CD14-positive monocyte (primary cell): Measurements from ENCODE around the gene GRIP1. TPM values are rescaled to one million over a fixed set of nuclear protein-coding genes. Genes with fewer than 3 reads are reported as not detected.

Source experiments
- DNase-seq, 3 donors: peaks; one replicate each; pipeline ENCODE4 v3.0.0-alpha.2; 2011 to 2022
- H2AFZ ChIP-seq: 2 replicates; pipeline ENCODE4 v1.6.0; 2012; ENCODE audit warnings: mild to moderate bottlenecking, low read depth, low read length, inconsistent platforms; ENCODE audit not compliant: insufficient read depth, poor library complexity, severe bottlenecking
- H3K27ac ChIP-seq, 2 donors: 1 replicate in 1 of 2; 2 replicates in 1 of 2; pipeline ENCODE4 v1.5.1; 2012 to 2013; ENCODE audit warnings: low read length in 2 of 2, control low read depth in 1 of 2, inconsistent platforms in 1 of 2, low read depth in 1 of 2, mild to moderate bottlenecking in 1 of 2
- H3K27me3 ChIP-seq, 2 donors: one replicate each; pipeline versions ENCODE4 v1.6.0 to v1.6.1; 2011 to 2013; ENCODE audit warnings: low read length in 2 of 2; ENCODE audit not compliant: control insufficient read depth in 2 of 2, insufficient read depth in 2 of 2
- H3K36me3 ChIP-seq, 2 donors: replicated peaks in 1 of 2; 1 replicate in 1 of 2; 2 replicates in 1 of 2; pipeline versions ENCODE4 v1.5.1 to v1.6.1; 2012 to 2013; ENCODE audit warnings: low read length in 2 of 2, control low read depth in 1 of 2, inconsistent platforms in 1 of 2, mild to moderate bottlenecking in 1 of 2; ENCODE audit not compliant: insufficient read depth in 2 of 2, control insufficient read depth in 1 of 2
- H3K4me1 ChIP-seq, 2 donors: 1 replicate in 1 of 2; 2 replicates in 1 of 2; pipeline versions ENCODE4 v1.5.1 to v1.6.1; 2012 to 2013; ENCODE audit warnings: low read length in 2 of 2, control low read depth in 1 of 2, inconsistent platforms in 1 of 2, mild to moderate bottlenecking in 1 of 2, moderate library complexity in 1 of 2; ENCODE audit not compliant: insufficient read depth in 2 of 2, control insufficient read depth in 1 of 2
- H3K4me2 ChIP-seq: replicated peaks from 2 replicates; pipeline ENCODE3; 2012; ENCODE audit warnings: low read length, moderate library complexity, mild to moderate bottlenecking; ENCODE audit not compliant: poor library complexity, severe bottlenecking; ENCODE audit errors: extremely low read depth
- H3K4me3 ChIP-seq, 3 experiments: fragments of 200-600 bp in 1 of 3; sonication (generic) in 1 of 3; replicated peaks in 1 of 3; 1 replicate in 2 of 3; 2 replicates in 1 of 3; pipeline ENCODE4 v1.5.1; 2011 to 2013; ENCODE audit warnings: low read length in 3 of 3, mild to moderate bottlenecking in 3 of 3, control low read depth in 2 of 3, low read depth in 2 of 3, inconsistent platforms in 1 of 3, moderate library complexity in 1 of 3
- H3K79me2 ChIP-seq: 2 replicates; pipeline ENCODE4 v1.6.0; 2012; ENCODE audit warnings: mild to moderate bottlenecking, control low read depth, inconsistent platforms, low read length, moderate library complexity; ENCODE audit not compliant: insufficient read depth
- H3K9ac ChIP-seq: 2 replicates; pipeline ENCODE4 v1.6.0; 2017; ENCODE audit warnings: low read length, mild to moderate bottlenecking; ENCODE audit not compliant: insufficient read depth, poor library complexity, severe bottlenecking
- H3K9me3 ChIP-seq, 2 donors: replicated peaks in 1 of 2; 1 replicate in 1 of 2; 2 replicates in 1 of 2; pipeline versions ENCODE4 v1.5.1 to v1.6.1; 2012 to 2013; ENCODE audit warnings: low read length in 2 of 2, control low read depth in 1 of 2; ENCODE audit not compliant: control insufficient read depth in 1 of 2, insufficient read depth in 1 of 2
- H4K20me1 ChIP-seq: 2 replicates; pipeline ENCODE4 v1.6.0; 2012; ENCODE audit warnings: mild to moderate bottlenecking, low read length, control low read depth, moderate library complexity; ENCODE audit not compliant: insufficient read depth
- H3K27ac Mint-ChIP-seq, 7 donors: one replicate each; pipeline ENCODE4 v1.8.0; 2020; ENCODE audit warnings: mild to moderate bottlenecking in 7 of 7, mixed read lengths in 7 of 7, moderate library complexity in 6 of 7, inconsistent platforms in 2 of 7
- H3K27me3 Mint-ChIP-seq, 3 donors: one replicate each; pipeline ENCODE4 v1.8.0; 2021 to 2022; ENCODE audit warnings: low read depth in 3 of 3, mild to moderate bottlenecking in 3 of 3, mixed read lengths in 3 of 3, moderate library complexity in 3 of 3, inconsistent platforms in 1 of 3
- H3K36me3 Mint-ChIP-seq, 2 donors: one replicate each; pipeline ENCODE4 v1.8.0; 2020; ENCODE audit warnings: mixed read lengths in 2 of 2, inconsistent platforms in 1 of 2, mild to moderate bottlenecking in 1 of 2
- H3K4me1 Mint-ChIP-seq: one replicate; pipeline ENCODE4 v1.8.0; 2020; ENCODE audit warnings: mild to moderate bottlenecking, mixed read lengths
- H3K4me3 Mint-ChIP-seq, 2 donors: one replicate each; pipeline ENCODE4 v1.8.0; 2020; ENCODE audit warnings: mild to moderate bottlenecking in 2 of 2, mixed read lengths in 2 of 2, moderate library complexity in 1 of 2
- H3K9me3 Mint-ChIP-seq, 7 donors: one replicate each; pipeline ENCODE4 v1.8.0; 2020 to 2022; ENCODE audit warnings: mixed read lengths in 7 of 7, mild to moderate bottlenecking in 6 of 7, moderate library complexity in 6 of 7, inconsistent platforms in 2 of 7
- CTCF ChIP-seq: fragments of 200-600 bp; IDR thresholded peaks from one replicate; pipeline ENCODE4 v1.8.0; 2022; ENCODE audit warnings: antibody characterized with exemption, mild to moderate bottlenecking
- WGBS: methylation state at CpG from one replicate; pipeline ENCODE4 v1.1.5; 2013; ENCODE audit warnings: missing lambda C conversion rate; ENCODE audit not compliant: insufficient coverage; 5-methylcytosine and 5-hydroxymethylcytosine counted together
- intact Hi-C, 2 donors: fragments of 100-400 bp; cut with micrococcal nuclease; formaldehyde crosslinking; loops; one replicate each; pipeline versions ENCODE4 v1.15.0 to v1.15.1; 2023
- polyA plus RNA-seq, 3 donors: library from polyadenylated mRNA; depleted of rRNA in 1 of 3; unstranded in 2 of 3; stranded (reverse) in 1 of 3; fragments of 300-500 nt in 2 of 3; fragments of >200 nt in 1 of 3; fragmentation: Illumina TruSeq in 2 of 3; gene quantifications; 1 replicate in 2 of 3; 2 replicates in 1 of 3; pipeline ENCODE4 v1.2.3, GENCODE V29; 2012 to 2021

The GRIP1 gene
- polyA plus RNA-seq, 3 donors = 0.21 TPM; not detected in 2

GRCh38 chr12:66491853-66492252 lies 187.0 kb downstream of the GRIP1 start:
- Mint-ChIP-seq H3K36me3 (no peaks in the 10 kb centered on the region), H3K4me3 (no peak overlapping the region), H3K4me1 (no peaks in the 10 kb centered on the region), H3K9me3 (peaks cover 0 to 4% (median 0%) of the 10 kb centered on the region in 7 donors), H3K27me3 (peaks cover 1 to 3% (median 3%) of the 10 kb centered on the region in 3 donors), H3K27ac (no peak overlapping the region)
- Histone ChIP-seq H3K27ac (no peak overlapping the region), H3K9me3 (no peaks in the 10 kb centered on the region), H3K27me3 (no peaks in the 10 kb centered on the region), H3K4me1 (no peaks in the 10 kb centered on the region), H2AFZ (no peak overlapping the region), H3K9ac (no peak overlapping the region), H3K4me3 (no peak overlapping the region), H3K4me2 (no peak overlapping the region), H4K20me1 (no peaks in the 10 kb centered on the region), H3K79me2 (no peaks in the 10 kb centered on the region), H3K36me3 (no peaks in the 10 kb centered on the region)
- DNase-seq = no peak
- WGBS = no CpG with 5 or more reads among the region's 3 CpGs
- intact Hi-C loops = no loop called here
- TF ChIP-seq CTCF = no peak

- H3K4me2 ChIP-seq = no peak overlapping the region
- Mint-ChIP-seq H3K4me1 (no peaks in the 10 kb centered on the region), H3K27ac (no peak overlapping the region), H3K4me3 (no peak overlapping the region), H3K9me3 (peaks cover 2 to 31% (median 16%) of the 10 kb centered on the region in 7 donors), H3K27me3 (no peaks in the 10 kb centered on the region), H3K36me3 (no peaks in the 10 kb centered on the region)
- H3K36me3 ChIP-seq = no peaks in the 10 kb centered on the region
- no peaks in the 10 kb centered on the region for H3K4me1 ChIP-seq
- no peaks in the 10 kb centered on the region for H3K27me3 ChIP-seq
- H3K9me3 ChIP-seq = no peaks in the 10 kb centered on the region
- WGBS = 100% methylated on average over 1 of the region's 3 CpGs
- H3K27ac ChIP-seq = no peak overlapping the region
- H3K79me2 ChIP-seq = no peaks in the 10 kb centered on the region
- intact Hi-C loops = no loop called here
- no peak for TF ChIP-seq CTCF
- H4K20me1 ChIP-seq = no peaks in the 10 kb centered on the region
- H3K9ac ChIP-seq = no peak overlapping the region
- DNase-seq = no peak
- no peak overlapping the region for H2AFZ ChIP-seq
- H3K4me3 ChIP-seq = no peak overlapping the region
Observed at GRCh38 chr12:66482351-66483203, 196.3 kb downstream of the GRIP1 start.
